Renal cortex interstitium (tissue), 11 donors: Measurements from ENCODE around the gene PDCD2. TPM values are rescaled to one million over a fixed set of nuclear protein-coding genes. Genes with fewer than 3 reads are reported as not detected.
A peak's percentile ranks its signal among the peaks of the same experiment; 100 is the strongest.
"Not testable (repeated sequence)": the region's sequence is repeated elsewhere in the genome, so short reads cannot be mapped to it uniquely, and the experiment has no call there.

Source experiments
- DNase-seq, 11 donors: peaks; one replicate each; pipeline ENCODE4 v3.0.0-alpha.2; 2013; ENCODE audit warnings: low read depth in 9 of 11, low spot score in 4 of 11; ENCODE audit errors: extremely low read depth in 1 of 11
- polyA plus RNA-seq, 3 donors: library from polyadenylated mRNA; unstranded; fragments of 120-200 nt; gene quantifications; one replicate each; pipeline ENCODE4 v1.2.1, GENCODE V29; 2013; ENCODE audit not compliant: insufficient read length in 3 of 3

PDCD2 gene
- polyA plus RNA-seq, 3 donors: 70.7 to 84.3 (median 71.5) TPM

- DNase-seq: no peak
These were observed 19.4 kb downstream of the PDCD2 start for GRCh38 chr6:170564936-170565530.

- DNase-seq: no peak
These were observed 22.9 kb downstream of the PDCD2 start for GRCh38 chr6:170561555-170561954.

GRCh38 chr6:170555305-170555704 is 29.1 kb downstream of the PDCD2 start:
- DNase-seq: no peak

- DNase-seq: peak in 3 of 11 donors; percentile 5 to 12 (median 6)
These were observed 29.7 kb downstream of the PDCD2 start for GRCh38 chr6:170554796-170555137.

- DNase-seq: peak; percentile 91 to 98 (median 97)
These were observed 30.2 kb downstream of the PDCD2 start, which contains the start of gene TBP for GRCh38 chr6:170554013-170554795. TBP (plus strand) TSS chr6:170554369; CDS start chr6:170557030, 2,661 bp downstream.

GRCh38 chr6:170553534-170554012 is 30.9 kb downstream of the PDCD2 start:
- peak in 6 of 11 donors; percentile 22 to 40 (median 35) for DNase-seq

- DNase-seq: peak; percentile 87 to 97 (median 93)
These were observed 31.5 kb downstream of the PDCD2 start, which contains the start of gene PSMB1 for GRCh38 chr6:170552765-170553533. PSMB1 (minus strand) TSS chr6:170553307; CDS start chr6:170553242, 65 bp downstream.

- DNase-seq: no peak
These were observed 39.0 kb downstream of the PDCD2 start for GRCh38 chr6:170545405-170545804.

GRCh38 chr6:170542031-170542719 is 42.3 kb downstream of the PDCD2 start:
- DNase-seq: no peak

- no peak for DNase-seq
These were observed 47.1 kb downstream of the PDCD2 start for GRCh38 chr6:170537329-170537728.

GRCh38 chr6:170536671-170537070 is 47.8 kb downstream of the PDCD2 start:
- no peak for DNase-seq

GRCh38 chr6:170535004-170535403 is 49.4 kb downstream of the PDCD2 start:
- no peak for DNase-seq

GRCh38 chr6:170533792-170534191 is 50.6 kb downstream of the PDCD2 start:
- no peak for DNase-seq

GRCh38 chr6:170532867-170533488 is 51.5 kb downstream of the PDCD2 start:
- DNase-seq: no peak

GRCh38 chr6:170529839-170530469 is 54.5 kb downstream of the PDCD2 start:
- DNase-seq: peak in 10 of 11 donors; percentile 58 to 85 (median 70)

- not testable (repeated sequence) for DNase-seq
These were observed 56.4 kb downstream of the PDCD2 start for GRCh38 chr6:170527995-170528394.

GRCh38 chr6:170525795-170526194 is 58.6 kb downstream of the PDCD2 start:
- no peak for DNase-seq
